HG03442 (cell line): ENCODE measurements around the gene CRYGD.
"Not testable (repeated sequence)": the region's sequence is repeated elsewhere in the genome, so short reads cannot be mapped to it uniquely, and the experiment has no call there.

Source experiments
- ATAC-seq: cut with Tn5 transposase; IDR thresholded peaks from one replicate; pipeline ENCODE4 v1.9.1; 2021; ENCODE audit warnings: mild to moderate bottlenecking, moderate library complexity; ENCODE audit not compliant: unreplicated experiment

Gene CRYGD

GRCh38 chr2:208124013-208124715, at the start of gene CRYGD:
Gene CRYGD, minus strand, starts transcription at chr2:208124524. Its CDS starts 51 bp downstream, at chr2:208124473.
- ATAC-seq: not testable (repeated sequence)

GRCh38 chr2:208172125-208172524, 47.8 kb upstream of the CRYGD start:
- no peak for ATAC-seq

- ATAC-seq: no peak
These were observed 40.8 kb upstream of the CRYGD start for GRCh38 chr2:208164951-208165755.

- no peak for ATAC-seq
These were observed 39.2 kb upstream of the CRYGD start, which contains the start of gene CRYGA for GRCh38 chr2:208163489-208163888. Gene CRYGA, minus strand, starts transcription at chr2:208163589. Its CDS starts 33 bp downstream, at chr2:208163556.

GRCh38 chr2:208156439-208156838, 32.1 kb upstream of the CRYGD start:
- no peak for ATAC-seq

GRCh38 chr2:208153156-208153555, 28.8 kb upstream of the CRYGD start:
- no peak for ATAC-seq

GRCh38 chr2:208150956-208151355, 26.6 kb upstream of the CRYGD start:
- no peak for ATAC-seq

GRCh38 chr2:208150094-208150493, 25.8 kb upstream of the CRYGD start:
- no peak for ATAC-seq

DNA sequence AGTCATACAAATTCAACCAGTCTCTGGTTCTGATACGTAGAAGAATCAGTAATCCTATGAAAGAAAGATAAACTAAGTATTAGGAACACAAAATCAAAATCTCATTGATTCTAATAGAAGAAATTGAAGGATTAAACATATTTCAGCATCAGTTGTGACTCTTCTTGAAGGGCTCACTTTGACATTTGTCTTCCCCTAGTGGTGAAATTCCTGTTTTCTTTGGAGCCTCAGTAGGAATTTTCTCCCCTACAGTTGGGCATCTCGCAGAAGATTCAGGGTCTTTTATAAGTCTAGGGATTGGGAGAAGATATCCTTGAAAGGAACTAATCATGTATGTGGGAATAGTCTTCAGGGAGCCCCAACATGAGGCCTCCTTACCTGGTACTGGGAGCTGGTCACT, 24.5 kb upstream of the CRYGD start:
- ATAC-seq: no peak

- ATAC-seq: no peak
These were observed 23.4 kb upstream of the CRYGD start for GRCh38 chr2:208147759-208148158.

DNA sequence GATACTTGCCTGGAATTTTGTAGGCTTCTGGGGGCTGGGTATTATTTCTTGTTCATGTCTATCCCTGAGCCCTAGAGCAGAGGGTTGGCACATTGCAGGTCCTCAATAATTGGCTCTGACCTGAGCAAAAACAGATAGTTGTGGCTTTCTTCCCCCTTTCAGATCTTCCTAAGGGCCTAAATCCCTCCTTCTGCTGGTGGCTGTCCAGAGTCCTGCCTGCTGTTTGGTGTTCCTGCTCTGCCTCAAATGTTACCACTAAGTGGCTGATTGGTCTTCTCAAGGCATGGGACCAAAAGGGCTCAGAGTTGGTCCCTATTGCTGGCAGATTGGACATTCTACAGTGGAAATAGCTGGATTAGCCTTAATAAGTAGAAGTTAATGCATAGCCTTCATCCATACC, 22.7 kb upstream of the CRYGD start:
- no peak for ATAC-seq

- ATAC-seq: no peak
These were observed 21.7 kb upstream of the CRYGD start, which contains the start of gene CRYGB for GRCh38 chr2:208146006-208146405. Gene CRYGB, minus strand, starts transcription at chr2:208146158. Its CDS starts 38 bp downstream, at chr2:208146120.

DNA sequence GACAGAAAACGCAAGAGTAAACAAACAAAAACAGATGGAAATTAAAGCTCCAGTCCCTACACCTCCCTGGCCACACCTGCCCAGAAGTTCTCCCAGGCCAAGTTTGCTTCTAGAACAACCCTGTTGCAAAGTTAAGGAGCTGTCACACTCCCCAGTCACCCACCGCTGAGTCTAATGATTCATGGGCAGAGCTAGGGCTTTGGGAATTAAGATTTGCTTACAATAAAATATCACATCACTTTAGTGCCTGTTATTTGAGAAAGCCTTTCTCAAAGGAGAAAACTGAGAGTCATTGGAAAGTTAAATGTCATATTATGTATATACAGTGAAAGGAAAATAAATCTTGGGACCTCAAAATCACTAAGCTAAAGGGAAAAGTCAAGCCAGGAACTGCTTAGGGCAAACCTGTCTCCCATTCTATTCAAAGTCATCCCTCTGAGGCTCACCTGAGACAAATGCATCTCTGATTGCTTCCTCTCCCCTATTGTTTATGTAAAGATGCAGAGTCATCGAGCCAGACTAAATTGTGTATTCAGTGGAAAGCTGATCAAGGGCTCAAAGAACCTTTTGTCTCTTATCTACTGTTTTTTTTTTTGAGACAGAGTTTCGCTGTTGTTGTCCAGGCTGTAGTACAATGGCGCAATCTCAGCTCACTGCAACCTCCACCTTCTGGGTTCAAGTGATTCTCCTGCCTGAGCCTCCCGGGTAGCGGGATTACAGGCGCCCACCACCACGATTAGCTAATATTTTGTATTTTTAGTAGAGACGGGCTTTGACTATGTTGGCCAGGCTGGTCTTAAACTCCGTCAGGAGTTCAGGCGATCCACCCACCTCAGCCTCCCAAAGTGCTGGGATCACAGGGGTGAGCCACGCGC, 18.8 kb upstream of the CRYGD start:
- no peak for ATAC-seq

- ATAC-seq: no peak
These were observed 18.1 kb upstream of the CRYGD start for GRCh38 chr2:208142240-208142924.

- no peak for ATAC-seq
These were observed 15.1 kb upstream of the CRYGD start for GRCh38 chr2:208139447-208139846.

- ATAC-seq: not testable (repeated sequence)
These were observed 14.0 kb upstream of the CRYGD start for GRCh38 chr2:208138334-208138733.

DNA sequence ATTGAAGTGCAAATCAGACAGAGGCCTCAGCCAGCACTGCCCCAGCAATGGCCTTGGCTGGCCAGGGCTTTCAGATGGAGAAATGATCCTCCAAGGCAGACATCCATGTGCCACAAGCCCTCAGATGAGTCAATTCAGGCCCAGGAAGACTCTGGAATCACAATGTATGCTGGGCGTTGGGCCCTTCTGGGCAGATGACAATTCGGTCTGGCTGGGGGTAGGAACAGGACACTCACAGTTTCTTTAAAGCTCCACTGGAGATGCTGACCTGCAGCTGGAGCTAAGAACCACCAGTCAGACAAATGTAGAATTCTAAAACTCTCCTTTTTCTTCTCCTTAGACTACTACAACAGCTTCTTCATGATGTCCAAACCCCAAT, 12.4 kb upstream of the CRYGD start:
- no peak for ATAC-seq

- ATAC-seq: no peak
These were observed 11.7 kb upstream of the CRYGD start for GRCh38 chr2:208135794-208136715.

- peak; percentile 82 for ATAC-seq
These were observed 10.7 kb upstream of the CRYGD start for GRCh38 chr2:208134928-208135586.
